DLD1 (cell line): ENCODE measurements around the gene AOC2.

ENCODE experiments used
- in situ Hi-C: cut with HindIII; loops from 2 replicates; pipeline ENCODE4 v1.10.0; 2017; ENCODE audit warnings: low sequenced_read_pairs

The AOC2 gene, protein sequence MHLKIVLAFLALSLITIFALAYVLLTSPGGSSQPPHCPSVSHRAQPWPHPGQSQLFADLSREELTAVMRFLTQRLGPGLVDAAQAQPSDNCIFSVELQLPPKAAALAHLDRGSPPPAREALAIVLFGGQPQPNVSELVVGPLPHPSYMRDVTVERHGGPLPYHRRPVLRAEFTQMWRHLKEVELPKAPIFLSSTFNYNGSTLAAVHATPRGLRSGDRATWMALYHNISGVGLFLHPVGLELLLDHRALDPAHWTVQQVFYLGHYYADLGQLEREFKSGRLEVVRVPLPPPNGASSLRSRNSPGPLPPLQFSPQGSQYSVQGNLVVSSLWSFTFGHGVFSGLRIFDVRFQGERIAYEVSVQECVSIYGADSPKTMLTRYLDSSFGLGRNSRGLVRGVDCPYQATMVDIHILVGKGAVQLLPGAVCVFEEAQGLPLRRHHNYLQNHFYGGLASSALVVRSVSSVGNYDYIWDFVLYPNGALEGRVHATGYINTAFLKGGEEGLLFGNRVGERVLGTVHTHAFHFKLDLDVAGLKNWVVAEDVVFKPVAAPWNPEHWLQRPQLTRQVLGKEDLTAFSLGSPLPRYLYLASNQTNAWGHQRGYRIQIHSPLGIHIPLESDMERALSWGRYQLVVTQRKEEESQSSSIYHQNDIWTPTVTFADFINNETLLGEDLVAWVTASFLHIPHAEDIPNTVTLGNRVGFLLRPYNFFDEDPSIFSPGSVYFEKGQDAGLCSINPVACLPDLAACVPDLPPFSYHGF

DNA sequence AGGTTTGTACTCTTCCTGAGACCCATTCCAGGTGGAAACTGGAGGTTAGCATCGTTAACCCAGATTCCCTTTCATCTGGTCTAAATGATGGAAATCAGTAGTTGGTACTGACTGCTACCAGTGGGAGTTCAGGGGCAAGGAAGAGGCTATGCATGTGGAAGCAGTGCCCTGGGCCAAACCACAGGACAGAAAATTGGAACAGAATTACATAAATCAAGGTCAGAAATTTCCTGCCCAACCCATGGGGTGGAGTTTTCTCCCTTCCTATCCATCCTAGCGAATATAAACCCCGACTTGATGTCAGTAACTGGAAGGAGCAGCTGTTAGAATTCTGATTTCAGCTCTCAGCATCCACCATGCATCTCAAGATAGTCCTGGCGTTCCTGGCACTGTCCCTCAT is at the start of gene AOC2:
Gene AOC2, plus strand, starts transcription at position 310 of the 400 bp plus-strand sequence. Its CDS starts 47 bp downstream, at position 357.
- in situ Hi-C loops, result no loop called here

DNA sequence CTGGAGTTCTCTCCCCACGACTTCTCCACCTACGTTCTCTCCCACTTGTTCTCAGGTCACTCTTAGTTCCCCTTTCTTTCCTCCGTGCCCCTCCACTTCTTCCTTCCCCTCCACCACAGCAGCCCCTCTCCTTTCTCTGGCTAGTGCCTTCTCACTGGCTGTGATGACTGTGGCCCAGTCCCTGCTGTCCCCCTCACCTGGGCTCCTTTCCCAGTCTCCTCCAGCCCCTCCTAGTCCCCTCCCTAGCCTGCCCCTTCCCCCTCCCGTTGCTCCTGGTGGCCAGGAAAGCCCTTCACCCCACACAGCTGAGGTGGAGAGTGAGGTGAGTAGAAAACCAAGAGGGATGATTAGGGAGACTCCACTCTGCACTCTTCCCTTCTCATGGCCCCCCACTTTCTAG is 49.3 kb upstream of the AOC2 start:
- in situ Hi-C loops, result no loop called here

DNA sequence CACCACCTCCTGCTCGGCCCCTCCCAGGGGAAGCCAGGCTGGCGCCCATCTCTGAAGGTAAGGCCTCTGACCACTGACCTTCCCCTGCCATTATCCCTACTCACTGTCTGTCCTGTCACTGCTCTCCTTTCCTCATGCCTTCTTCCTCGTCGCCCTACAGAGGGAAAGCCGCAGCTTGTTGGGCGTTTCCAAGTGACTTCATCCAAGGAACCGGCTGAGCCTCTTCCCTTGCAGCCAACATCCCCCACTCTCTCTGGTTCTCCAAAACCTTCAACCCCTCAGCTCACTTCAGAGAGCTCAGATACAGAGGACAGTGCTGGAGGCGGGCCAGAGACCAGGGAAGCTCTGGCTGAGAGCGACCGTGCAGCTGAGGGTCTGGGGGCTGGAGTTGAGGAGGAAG is 48.9 kb upstream of the AOC2 start:
- in situ Hi-C loops, result no loop called here

DNA sequence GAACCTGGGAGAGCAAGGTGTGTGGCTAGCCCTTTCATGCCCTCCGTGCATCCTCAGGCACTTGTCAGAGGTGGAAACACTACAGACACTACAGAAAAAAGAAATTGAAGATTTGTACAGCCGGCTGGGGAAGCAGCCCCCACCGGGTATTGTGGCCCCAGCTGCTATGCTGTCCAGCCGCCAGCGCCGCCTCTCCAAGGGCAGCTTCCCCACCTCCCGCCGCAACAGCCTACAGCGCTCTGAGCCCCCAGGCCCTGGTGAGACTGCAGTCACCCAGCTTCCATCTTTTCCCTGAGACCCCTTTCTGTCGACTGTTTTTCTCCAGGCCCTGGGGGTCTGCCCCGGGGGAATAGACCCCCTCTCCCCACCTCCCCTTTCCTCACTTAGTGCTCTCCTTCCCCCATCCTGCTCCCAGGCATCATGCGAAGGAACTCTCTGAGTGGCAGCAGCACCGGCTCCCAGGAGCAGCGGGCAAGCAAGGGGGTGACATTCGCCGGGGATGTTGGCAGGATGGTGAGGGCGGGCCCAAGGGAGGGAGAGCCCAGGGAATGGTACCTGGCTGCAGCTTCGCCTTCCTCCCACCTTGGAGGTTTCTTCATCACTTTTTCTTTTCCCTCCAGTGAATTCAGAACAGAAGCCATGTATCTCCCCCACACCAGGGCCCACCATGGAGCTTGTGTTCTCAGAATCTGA is 48.2 kb upstream of the AOC2 start:
- in situ Hi-C loops, result no loop called here

DNA sequence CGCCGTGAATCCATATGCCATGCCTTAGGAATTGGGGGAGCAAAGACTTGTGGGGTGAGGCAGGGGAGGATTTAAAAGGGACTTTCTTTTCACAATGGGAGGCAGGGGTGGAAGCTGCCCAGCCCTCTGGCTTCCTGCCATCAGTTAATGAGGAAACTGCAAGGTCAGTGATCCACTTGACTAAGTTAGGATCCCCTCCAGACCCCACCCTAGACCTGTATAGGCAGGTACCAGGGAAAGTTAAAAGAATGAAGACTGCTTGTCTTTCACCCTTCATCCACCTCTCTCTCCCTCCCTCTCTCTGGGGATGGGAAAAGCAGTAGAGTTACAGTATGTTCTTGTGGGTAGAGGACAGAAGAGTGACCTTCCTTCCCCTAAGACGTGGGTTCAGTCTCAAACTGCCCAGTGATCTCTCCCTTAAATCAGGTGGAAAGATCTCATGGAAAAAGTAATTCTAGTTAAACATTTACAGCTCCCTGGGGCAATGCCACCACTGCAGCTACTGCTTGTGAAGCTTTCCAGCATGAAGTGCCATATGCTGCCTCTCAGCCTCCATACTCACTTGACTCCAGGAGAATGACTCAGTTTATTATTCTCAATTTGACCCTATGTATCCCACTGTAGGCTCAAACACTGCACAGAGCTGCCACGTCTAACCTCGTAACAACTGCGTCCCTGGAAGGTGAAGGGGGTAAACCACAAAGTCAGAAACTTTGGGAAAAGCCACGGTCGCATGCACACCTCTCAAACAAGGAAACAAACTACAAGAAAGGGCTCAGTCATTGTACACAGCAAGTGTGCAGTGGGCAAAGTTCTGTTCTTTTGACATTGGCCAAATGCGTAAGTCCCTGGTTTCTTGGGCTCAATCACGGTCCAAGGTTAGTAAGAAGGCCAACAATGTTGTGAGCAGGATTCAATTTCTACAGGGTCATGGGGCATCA is 47.0 kb upstream of the AOC2 start:
- in situ Hi-C loops, result no loop called here

DNA sequence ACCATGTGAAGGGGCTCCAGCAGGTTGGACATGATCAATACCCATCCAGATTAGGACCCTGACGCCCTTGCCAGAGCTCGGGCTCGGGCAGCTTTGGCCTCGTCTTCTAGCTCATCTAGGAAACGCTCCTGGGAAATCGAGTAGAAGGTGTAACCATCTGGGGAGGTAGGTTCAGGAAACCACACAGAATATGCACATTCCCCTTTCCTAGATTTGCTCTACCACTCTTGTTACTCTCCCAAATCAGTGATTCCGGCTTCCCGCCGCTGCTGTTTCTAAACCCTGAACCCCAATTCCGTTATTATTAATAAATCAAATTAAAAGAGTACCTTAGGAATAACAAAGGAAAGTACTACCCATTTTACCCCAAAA is 46.4 kb upstream of the AOC2 start:
- in situ Hi-C loops, result no loop called here

DNA sequence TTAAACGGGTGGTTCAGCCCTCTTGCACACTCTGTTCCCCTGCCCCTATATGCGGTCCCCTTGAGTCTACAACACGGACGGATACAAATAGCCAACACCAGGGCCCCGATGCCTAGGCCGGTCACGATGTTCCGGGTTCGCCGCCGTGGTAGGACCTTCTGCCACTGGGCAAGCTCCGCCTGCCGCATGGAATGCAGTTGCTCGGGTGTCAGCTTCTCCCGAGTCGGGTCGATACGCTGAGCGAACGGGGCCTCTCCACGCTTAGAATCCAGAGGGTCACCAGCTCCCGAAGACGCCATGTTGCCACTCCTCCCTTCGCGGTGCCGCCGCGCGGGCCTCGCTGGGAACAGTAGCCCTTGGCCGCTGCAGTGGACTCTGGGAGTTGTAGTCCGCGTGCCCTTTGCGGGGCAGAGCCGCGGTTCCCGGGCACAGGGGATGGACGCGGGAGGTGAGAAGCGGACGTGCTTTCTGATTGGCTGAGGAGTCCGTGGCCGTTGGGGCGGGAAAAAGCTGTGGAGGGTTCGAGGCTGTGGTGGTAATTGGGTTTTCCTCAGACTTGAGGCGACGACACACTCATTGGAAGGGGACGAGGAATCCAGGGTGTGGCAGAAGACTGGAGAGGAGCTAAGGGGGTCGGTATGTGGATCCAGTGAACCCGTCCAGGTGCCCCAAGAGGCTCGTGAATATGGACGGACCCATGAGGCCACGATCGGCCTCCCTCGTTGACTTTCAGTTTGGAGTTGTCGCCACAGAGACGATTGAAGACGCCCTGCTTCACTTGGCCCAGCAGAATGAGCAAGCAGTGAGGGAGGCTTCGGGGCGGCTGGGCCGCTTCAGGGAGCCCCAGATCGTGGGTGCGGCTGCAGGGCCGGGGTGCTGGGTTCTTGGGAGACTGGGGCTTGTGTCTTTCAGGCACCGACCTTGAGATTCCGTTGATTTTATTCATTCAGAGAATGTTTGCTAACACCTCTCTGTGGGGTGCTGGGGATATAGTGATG is 45.7 kb upstream of the AOC2 start, which contains the start of the genes CNTD1 and COA3:
Gene CNTD1, plus strand, starts transcription at position 479 of the 998 bp plus-strand sequence. Its CDS starts 207 bp downstream, at position 686.
Gene COA3, minus strand, starts transcription at position 322 of the 998 bp plus-strand sequence. Its CDS starts 23 bp downstream, at position 299.
- in situ Hi-C loops, result no loop called here

DNA sequence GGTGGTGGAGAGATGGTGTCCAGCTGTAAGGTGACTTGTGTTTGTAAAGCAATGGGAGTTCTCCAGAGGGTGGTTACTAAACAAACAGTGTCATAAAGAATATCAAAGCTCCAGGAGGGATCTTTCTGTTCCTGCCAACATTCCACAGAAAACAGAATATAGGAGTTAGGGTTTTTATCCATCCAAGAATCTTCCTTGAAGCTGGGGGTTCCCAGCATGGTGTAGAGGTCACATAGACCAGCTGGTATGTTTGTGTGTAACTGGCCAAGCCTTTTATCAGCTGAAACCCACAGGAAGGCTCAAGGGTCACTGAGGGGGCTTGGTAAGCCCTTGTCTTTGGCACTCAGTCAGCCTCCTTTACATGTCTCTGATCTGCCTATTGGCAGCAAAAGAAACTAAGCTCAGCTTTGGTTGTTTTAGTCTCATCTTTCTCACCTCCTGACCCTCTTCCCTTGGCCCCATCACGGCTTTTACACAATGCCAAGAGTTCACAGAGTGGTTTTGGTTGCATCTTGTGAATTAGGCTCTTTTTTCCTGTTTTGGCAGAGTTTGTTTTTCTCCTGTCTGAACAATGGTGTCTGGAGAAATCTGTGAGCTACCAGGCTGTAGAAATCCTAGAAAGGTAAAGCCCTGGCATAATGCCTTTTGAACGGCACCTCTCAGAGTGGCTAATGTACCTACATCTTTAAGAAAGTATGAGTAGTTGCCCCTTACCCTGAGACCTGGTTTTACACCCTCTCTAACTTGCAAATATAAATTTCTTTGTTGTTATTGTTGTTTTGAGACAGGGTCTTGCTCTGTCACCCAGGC is 41.1 kb upstream of the AOC2 start:
- in situ Hi-C loops, result no loop called here

DNA sequence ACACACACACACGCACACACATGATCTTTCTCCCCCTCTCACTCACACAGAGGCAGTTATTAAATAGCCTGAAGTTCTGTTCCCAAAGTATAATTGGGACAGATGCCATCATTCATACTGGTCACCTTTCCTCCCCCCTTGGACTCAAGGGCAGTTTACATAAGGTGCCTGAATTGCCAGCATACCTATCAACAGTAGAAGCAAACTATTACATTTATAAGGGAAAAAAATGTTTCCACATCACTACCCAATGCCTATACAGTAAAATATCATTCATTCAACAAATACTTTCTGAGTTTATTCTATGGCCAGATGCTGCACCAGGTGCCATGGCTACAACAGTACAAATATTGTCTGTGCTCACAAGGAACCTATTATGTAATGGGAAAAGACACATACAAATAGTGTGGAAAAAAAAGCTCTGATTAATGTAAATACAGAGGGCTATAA is 39.4 kb upstream of the AOC2 start:
- in situ Hi-C loops, result no loop called here

DNA sequence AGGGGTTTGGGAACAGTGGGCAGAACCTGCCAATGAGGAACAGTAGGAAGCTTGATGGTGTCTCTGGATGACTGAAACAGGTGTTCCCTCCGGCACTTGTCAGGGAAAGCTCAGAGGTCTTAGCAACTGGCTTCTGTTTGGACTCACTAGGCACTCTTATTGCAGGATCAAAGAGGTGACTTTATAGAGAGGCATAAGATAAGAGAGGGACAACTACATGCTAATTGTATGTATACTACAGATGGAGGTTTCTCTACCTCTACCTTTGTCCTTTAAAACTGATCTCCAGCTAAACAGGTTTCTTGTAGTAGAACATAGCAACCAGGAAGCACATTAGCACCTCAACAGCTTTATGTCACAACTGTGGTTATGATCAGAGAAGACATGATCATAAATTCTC is 38.1 kb upstream of the AOC2 start:
- in situ Hi-C loops, result no loop called here

DNA sequence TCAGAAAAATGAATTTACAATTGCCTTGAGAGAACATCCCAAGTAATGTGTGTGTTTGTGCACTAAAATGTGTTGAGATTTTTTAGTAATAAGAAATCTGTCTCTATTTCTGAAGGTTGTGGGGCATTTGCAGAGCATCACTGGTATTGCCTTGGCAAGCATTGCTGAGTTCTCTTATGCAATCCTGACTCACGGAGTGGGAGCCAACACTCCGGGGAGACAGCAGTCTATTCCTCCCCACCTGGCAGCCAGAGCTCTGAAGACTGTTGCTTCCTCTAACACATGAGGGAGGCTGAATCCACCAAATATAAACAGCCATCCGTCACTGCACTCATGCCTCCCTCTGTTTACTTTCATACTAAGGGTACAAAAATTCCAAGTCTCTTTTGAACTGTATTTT is 35.1 kb upstream of the AOC2 start:
- in situ Hi-C loops, result no loop called here

DNA sequence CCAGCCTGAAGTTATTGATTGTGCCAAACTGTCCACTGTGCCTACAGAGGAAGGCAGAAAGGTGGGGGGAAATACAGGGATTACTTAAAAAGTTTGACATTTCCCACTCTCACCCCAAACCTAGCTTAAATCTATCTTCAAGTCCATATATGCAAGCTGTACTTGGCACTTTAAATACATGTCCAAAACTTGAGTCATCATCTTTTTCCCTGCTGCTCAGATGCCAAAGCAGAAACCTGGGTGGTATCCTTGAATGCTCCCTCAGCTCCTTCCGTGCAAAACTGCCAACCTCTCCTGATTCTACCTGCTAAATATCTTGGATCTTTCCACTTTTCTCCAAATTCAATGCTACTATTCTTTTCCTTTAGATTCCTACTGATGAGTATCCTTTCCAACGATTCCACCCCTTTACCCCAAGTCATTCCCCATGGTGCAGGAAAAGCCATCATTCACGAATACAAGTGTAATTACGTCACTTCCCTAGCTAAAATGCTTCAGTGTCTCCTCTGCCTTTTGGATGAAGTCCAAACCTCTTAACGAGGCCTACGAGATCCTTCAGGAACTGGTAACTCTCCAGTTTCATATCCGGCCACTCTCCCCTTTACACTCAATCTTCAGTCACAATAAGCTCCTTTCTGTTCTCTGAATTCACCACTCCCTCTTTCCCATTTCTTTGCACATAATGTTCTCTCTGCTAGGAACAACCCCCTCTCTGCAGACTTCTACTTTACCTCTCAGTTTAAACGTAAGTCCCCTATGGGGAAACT is 29.6 kb upstream of the AOC2 start:
- in situ Hi-C loops, result no loop called here

DNA sequence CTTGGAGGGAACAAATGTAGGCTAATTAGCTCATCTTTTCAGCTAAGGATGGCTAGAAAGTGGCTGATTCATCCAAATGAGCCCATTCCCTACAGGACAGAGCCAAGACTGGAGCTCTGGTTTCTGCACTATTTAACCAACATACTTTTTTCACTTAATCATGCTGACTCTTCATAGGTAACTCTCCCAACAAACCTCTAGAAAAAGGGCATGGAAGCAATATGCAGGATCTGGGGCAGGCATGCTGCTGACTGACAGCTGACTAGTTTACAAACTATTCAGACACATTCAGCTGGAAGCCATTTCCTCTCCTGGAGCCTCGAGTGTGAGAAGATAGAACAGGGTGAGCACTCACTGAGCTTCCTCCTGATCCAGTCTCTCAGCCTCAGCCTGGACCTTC is 26.5 kb upstream of the AOC2 start:
- in situ Hi-C loops, result no loop called here

DNA sequence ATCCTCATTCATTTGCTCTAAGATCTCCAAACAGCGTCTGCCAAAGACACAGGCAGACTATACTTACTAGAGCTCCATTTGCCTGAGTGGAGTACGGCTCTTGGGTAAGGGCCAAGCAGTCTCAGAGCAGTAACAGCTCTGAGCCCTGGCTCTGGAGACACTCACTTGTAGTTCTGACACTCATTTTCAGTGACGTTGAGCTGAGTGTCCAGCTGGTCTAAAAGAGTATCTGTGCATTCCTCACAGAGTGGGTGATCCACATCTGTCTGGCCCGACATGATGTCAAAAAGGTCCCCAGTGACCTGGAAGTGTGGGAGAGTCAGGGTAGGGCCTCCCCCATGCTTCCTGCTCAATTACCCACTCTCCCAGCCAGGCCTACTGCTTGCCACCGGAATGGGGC is 26.0 kb upstream of the AOC2 start:
- in situ Hi-C loops, result no loop called here

DNA sequence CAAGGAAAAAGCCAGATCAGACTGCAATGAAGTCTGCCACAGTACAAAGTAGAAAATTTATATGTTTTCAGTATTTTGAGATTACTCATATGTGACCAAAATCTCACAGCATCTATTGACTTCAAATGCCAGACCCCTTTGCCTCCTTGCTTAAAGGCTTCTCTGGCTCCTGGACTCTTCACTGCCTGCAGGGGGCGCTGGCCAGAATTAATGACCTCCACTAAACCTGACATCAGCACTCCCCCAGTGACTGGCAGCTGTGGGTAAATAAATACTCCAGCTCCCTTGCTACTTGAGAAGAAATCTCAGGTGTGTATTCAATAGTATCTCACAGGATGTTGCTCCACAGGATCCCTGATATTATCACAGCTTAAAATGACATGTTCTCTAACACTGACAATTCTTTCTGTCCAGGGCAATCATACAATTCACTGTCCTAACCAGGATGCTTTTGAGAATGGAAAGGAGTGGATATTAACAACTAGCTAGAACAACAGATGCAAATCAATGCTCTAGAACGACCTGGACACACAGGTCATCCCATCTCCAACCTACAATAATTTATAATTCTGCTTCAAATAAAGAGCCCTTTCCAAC is 24.3 kb upstream of the AOC2 start:
- in situ Hi-C loops, result no loop called here

DNA sequence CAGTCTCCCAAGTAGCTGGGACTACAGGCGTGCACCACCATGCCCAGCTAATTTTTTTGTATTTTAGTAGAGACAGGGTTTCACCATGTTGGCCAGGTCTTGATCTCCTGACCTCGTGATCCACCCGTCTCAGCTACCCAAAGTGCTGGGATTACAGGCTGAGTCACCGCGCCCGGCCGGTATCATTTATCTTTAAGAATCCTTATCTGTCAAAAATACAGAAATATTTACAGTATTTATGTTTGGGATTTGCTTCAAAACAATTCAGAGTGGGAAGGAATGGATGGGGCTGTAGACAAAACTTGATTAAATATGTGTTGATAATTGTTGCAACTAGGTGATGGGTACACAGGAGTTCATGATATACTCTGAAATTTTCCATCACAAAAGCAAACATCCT is 23.2 kb upstream of the AOC2 start:
- in situ Hi-C loops, result no loop called here

DNA sequence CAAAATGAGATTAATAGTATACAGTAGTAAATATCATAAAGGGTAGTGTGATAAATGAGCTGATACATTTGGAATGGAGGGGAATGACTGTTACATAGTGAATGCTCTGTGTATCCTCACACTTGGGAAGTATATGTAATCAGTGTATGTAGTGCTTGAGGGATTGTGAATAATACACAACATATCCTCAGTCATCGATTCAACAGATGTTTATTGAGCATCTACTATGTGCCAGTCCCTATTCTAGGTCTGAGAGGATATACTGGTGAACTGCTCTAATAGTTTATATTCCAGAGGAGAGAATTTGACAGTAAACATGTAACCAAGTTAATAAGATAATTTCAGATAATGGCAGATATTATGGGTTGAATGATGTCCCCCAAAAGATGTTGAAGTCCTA is 16.9 kb upstream of the AOC2 start:
- in situ Hi-C loops, result no loop called here
